ENCODE results near the gene KCNMB2. TPM values are rescaled to one million over a fixed set of nuclear protein-coding genes. Genes with fewer than 3 reads are reported as not detected.

Gene KCNMB2
- total and polyA plus RNA-seq, 4 donors, result not detected

- Histone ChIP-seq H3K4me1 (ENCODE audit: control insufficient read depth in 1 of 2, insufficient read depth in 2 of 2, low read length in 2 of 2) (no peaks in the 10 kb centered on the region), H3K4me3 (ENCODE audit: low read length in 2 of 2) (no peak overlapping the region), H3K36me3 (ENCODE audit: control insufficient read depth in 1 of 2, insufficient read depth in 2 of 2, low read length in 1 of 2) (no peaks in the 10 kb centered on the region), H3K27me3 (ENCODE audit: control insufficient read depth in 1 of 2, insufficient read depth in 2 of 2, low read length in 1 of 2) (no peaks in the 10 kb centered on the region), H3K27ac (ENCODE audit: low read depth in 1 of 2, low read length in 2 of 2) (no peak overlapping the region), H3K9me3 (ENCODE audit: control insufficient read depth, low read length) (peaks cover under 1% of the 10 kb centered on the region)
- ATAC-seq (ENCODE audit: low FRiP score) (no peak), DNase-seq (no peak)
- WGBS, 2 donors, result 61 to 77% methylated on average over 2 of the region's 2 CpGs
- intact Hi-C loops (cut with DNase I), result no loop called here
Observed at GRCh38 chr3:178795349-178795748, 259.1 kb downstream of the KCNMB2 start.

DNA sequence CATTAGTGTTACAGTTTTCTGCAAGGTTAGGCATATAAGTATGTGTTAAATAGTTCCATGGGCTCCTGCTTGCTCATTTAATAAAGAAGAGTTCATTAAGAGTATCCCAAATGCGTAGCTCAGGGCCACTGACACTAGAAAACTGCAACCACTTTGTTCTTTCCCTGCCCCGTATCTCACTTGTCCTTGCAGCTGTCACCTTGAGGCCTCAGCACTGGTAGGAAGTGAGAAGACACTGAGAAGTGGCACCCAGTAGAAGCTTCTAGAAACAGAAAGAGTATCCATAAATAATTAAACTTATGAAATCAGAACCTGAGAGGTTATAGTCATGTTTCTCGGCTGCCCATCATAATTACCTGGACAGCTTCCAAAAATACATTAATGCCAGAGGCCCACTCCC, 266.0 kb downstream of the KCNMB2 start:
- Histone ChIP-seq H3K4me3 (ENCODE audit: low read length in 2 of 2) (no peak overlapping the region), H3K27me3 (ENCODE audit: control insufficient read depth in 1 of 2, insufficient read depth in 2 of 2, low read length in 1 of 2) (no peaks in the 10 kb centered on the region), H3K4me1 (ENCODE audit: control insufficient read depth in 1 of 2, insufficient read depth in 2 of 2, low read length in 2 of 2) (no peaks in the 10 kb centered on the region), H3K27ac (ENCODE audit: low read depth in 1 of 2, low read length in 2 of 2) (no peak overlapping the region), H3K9me3 (ENCODE audit: control insufficient read depth, low read length) (no peaks in the 10 kb centered on the region), H3K36me3 (ENCODE audit: control insufficient read depth in 1 of 2, insufficient read depth in 2 of 2, low read length in 1 of 2) (no peaks in the 10 kb centered on the region)
- intact Hi-C loops (cut with DNase I), result no loop called here
- ATAC-seq (ENCODE audit: low FRiP score) (no peak), DNase-seq (no peak)
- 91 to 95% methylated on average over 3 of the region's 3 CpGs for WGBS, 2 donors

GRCh38 chr3:178802993-178803693, 266.9 kb downstream of the KCNMB2 start:
- Histone ChIP-seq H3K27me3 (ENCODE audit: control insufficient read depth in 1 of 2, insufficient read depth in 2 of 2, low read length in 1 of 2) (no peaks in the 10 kb centered on the region), H3K4me3 (ENCODE audit: low read length in 2 of 2) (no peak overlapping the region), H3K36me3 (ENCODE audit: control insufficient read depth in 1 of 2, insufficient read depth in 2 of 2, low read length in 1 of 2) (no peaks in the 10 kb centered on the region), H3K27ac (ENCODE audit: low read depth in 1 of 2, low read length in 2 of 2) (no peak overlapping the region), H3K9me3 (ENCODE audit: control insufficient read depth, low read length) (no peaks in the 10 kb centered on the region), H3K4me1 (ENCODE audit: control insufficient read depth in 1 of 2, insufficient read depth in 2 of 2, low read length in 2 of 2) (no peaks in the 10 kb centered on the region)
- 65 to 67% methylated on average over 3 of the region's 3 CpGs for WGBS, 2 donors
- ATAC-seq (ENCODE audit: low FRiP score), result peak; percentile 44
- intact Hi-C loops (cut with DNase I), result no loop called here
- no peak for DNase-seq

GRCh38 chr3:178804606-178805005, 268.4 kb downstream of the KCNMB2 start:
- intact Hi-C loops (cut with DNase I), result no loop called here
- Histone ChIP-seq H3K9me3 (ENCODE audit: control insufficient read depth, low read length) (no peaks in the 10 kb centered on the region), H3K4me3 (ENCODE audit: low read length in 2 of 2) (no peak overlapping the region)

GRCh38 chr3:178805741-178806140, 269.5 kb downstream of the KCNMB2 start:
- Histone ChIP-seq H3K27ac (ENCODE audit: low read depth in 1 of 2, low read length in 2 of 2) (no peak overlapping the region), H3K36me3 (ENCODE audit: control insufficient read depth in 1 of 2, insufficient read depth in 2 of 2, low read length in 1 of 2) (no peaks in the 10 kb centered on the region), H3K4me3 (ENCODE audit: low read length in 2 of 2) (no peak overlapping the region), H3K27me3 (ENCODE audit: control insufficient read depth in 1 of 2, insufficient read depth in 2 of 2, low read length in 1 of 2) (no peaks in the 10 kb centered on the region), H3K4me1 (ENCODE audit: control insufficient read depth in 1 of 2, insufficient read depth in 2 of 2, low read length in 2 of 2) (no peaks in the 10 kb centered on the region), H3K9me3 (ENCODE audit: control insufficient read depth, low read length) (no peaks in the 10 kb centered on the region)
- ATAC-seq (ENCODE audit: low FRiP score) (no peak), DNase-seq (no peak)
- intact Hi-C loops (cut with DNase I), result no loop called here
- 91 to 92% methylated on average over 7 of the region's 7 CpGs for WGBS, 2 donors

More at GRCh38 chr3:178804606-178805005, 268.4 kb downstream of the KCNMB2 start:
- H3K27ac ChIP-seq (ENCODE audit: low read depth in 1 of 2, low read length in 2 of 2), result no peak overlapping the region
- ATAC-seq (ENCODE audit: low FRiP score), result no peak
- H3K27me3 ChIP-seq (ENCODE audit: control insufficient read depth in 1 of 2, insufficient read depth in 2 of 2, low read length in 1 of 2), result no peaks in the 10 kb centered on the region
- no peak for DNase-seq
- H3K4me1 ChIP-seq (ENCODE audit: control insufficient read depth in 1 of 2, insufficient read depth in 2 of 2, low read length in 2 of 2), result no peaks in the 10 kb centered on the region
- no peaks in the 10 kb centered on the region for H3K36me3 ChIP-seq (ENCODE audit: control insufficient read depth in 1 of 2, insufficient read depth in 2 of 2, low read length in 1 of 2)

DNA sequence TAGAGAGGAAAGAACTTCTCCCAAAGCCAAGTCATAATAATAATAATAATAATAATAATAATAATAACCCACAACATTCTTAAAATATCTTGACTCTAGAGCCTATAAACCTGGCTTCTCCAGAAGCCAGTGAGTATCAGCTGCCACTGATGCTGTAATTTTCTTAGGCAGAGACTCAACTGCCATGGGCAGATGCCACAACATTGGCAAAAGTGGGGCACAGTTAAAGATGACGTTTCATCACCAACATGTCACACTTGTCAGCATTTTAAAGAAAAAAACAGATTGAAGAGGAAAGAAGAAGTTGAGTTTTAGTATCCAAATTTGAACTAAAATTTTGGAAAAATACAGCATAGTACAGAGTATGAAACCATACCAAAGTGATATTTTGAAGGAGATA, 270.4 kb downstream of the KCNMB2 start:
- H3K9me3 ChIP-seq (ENCODE audit: control insufficient read depth, low read length), result no peaks in the 10 kb centered on the region
- H3K4me1 ChIP-seq (ENCODE audit: control insufficient read depth in 1 of 2, insufficient read depth in 2 of 2, low read length in 2 of 2), result no peaks in the 10 kb centered on the region
- H3K27me3 ChIP-seq (ENCODE audit: control insufficient read depth in 1 of 2, insufficient read depth in 2 of 2, low read length in 1 of 2), result no peaks in the 10 kb centered on the region
- no peak overlapping the region for H3K27ac ChIP-seq (ENCODE audit: low read depth in 1 of 2, low read length in 2 of 2)
- H3K36me3 ChIP-seq (ENCODE audit: control insufficient read depth in 1 of 2, insufficient read depth in 2 of 2, low read length in 1 of 2), result no peaks in the 10 kb centered on the region
- intact Hi-C loops (cut with DNase I), result no loop called here
- WGBS, 2 donors, result 60 to 63% methylated on average over 1 of the region's 1 CpG
- DNase-seq (no peak), ATAC-seq (ENCODE audit: low FRiP score) (no peak)
- H3K4me3 ChIP-seq (ENCODE audit: low read length in 2 of 2), result no peak overlapping the region

DNA sequence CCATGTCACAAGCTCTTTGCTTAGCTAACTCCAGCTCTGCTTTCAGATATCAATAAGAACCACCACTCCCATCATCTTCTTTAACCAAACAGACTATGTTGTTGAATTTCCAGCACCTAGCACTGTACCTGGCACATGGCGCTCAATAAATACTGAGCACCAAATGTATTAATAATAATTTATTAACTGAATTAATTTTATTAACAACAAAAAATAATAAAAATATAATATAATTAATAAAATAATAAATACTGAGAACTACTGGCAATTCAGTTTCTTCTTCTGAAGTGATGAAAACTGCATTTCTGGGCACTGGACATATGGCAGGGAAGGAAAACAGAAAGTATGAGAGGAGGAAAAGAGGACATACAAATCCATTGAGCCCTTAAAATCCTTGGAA, 271.5 kb downstream of the KCNMB2 start:
- intact Hi-C loops (cut with DNase I), result no loop called here
- Histone ChIP-seq H3K9me3 (ENCODE audit: control insufficient read depth, low read length) (no peaks in the 10 kb centered on the region), H3K36me3 (ENCODE audit: control insufficient read depth in 1 of 2, insufficient read depth in 2 of 2, low read length in 1 of 2) (no peaks in the 10 kb centered on the region), H3K4me3 (ENCODE audit: low read length in 2 of 2) (no peak overlapping the region), H3K27ac (ENCODE audit: low read depth in 1 of 2, low read length in 2 of 2) (no peak overlapping the region), H3K4me1 (ENCODE audit: control insufficient read depth in 1 of 2, insufficient read depth in 2 of 2, low read length in 2 of 2) (no peaks in the 10 kb centered on the region), H3K27me3 (ENCODE audit: control insufficient read depth in 1 of 2, insufficient read depth in 2 of 2, low read length in 1 of 2) (no peaks in the 10 kb centered on the region)
- DNase-seq (no peak), ATAC-seq (ENCODE audit: low FRiP score) (no peak)
- WGBS, 2 donors, result 94 to 97% methylated on average over 1 of the region's 1 CpG

DNA sequence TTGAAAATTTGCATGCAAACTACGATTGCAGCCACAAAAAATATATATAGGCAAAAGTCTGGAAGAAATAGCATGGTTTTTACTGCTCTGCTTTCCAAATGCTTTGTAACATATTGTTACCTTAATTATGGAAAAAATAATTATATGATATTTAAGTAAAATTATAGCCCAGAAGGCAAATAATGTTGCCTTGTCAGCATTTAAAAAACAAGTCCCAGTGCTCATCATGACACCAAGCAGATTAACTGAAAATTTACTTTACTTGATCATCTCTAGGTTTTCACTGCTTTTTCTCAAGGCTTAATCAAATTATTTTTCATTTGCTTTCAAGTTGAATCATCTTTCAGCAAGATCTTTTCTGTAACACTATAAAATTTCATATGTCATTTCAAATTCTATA, 272.5 kb downstream of the KCNMB2 start:
- Histone ChIP-seq H3K9me3 (ENCODE audit: control insufficient read depth, low read length) (no peaks in the 10 kb centered on the region), H3K4me3 (ENCODE audit: low read length in 2 of 2) (no peak overlapping the region), H3K36me3 (ENCODE audit: control insufficient read depth in 1 of 2, insufficient read depth in 2 of 2, low read length in 1 of 2) (no peaks in the 10 kb centered on the region), H3K4me1 (ENCODE audit: control insufficient read depth in 1 of 2, insufficient read depth in 2 of 2, low read length in 2 of 2) (no peaks in the 10 kb centered on the region), H3K27ac (ENCODE audit: low read depth in 1 of 2, low read length in 2 of 2) (no peak overlapping the region), H3K27me3 (ENCODE audit: control insufficient read depth in 1 of 2, insufficient read depth in 2 of 2, low read length in 1 of 2) (no peaks in the 10 kb centered on the region)
- DNase-seq (no peak), ATAC-seq (ENCODE audit: low FRiP score) (no peak)
- WGBS, 2 donors, result 85 to 93% methylated on average over 1 of the region's 1 CpG
- intact Hi-C loops (cut with DNase I), result no loop called here

GRCh38 chr3:178810181-178810580, 273.9 kb downstream of the KCNMB2 start:
- H3K36me3 ChIP-seq (ENCODE audit: control insufficient read depth in 1 of 2, insufficient read depth in 2 of 2, low read length in 1 of 2), result no peaks in the 10 kb centered on the region
- ATAC-seq (ENCODE audit: low FRiP score) (no peak), DNase-seq (no peak)
- H3K4me3 ChIP-seq (ENCODE audit: low read length in 2 of 2), result no peak overlapping the region
- intact Hi-C loops (cut with DNase I), result no loop called here
- no peak overlapping the region for H3K27ac ChIP-seq (ENCODE audit: low read depth in 1 of 2, low read length in 2 of 2)
- H3K9me3 ChIP-seq (ENCODE audit: control insufficient read depth, low read length), result no peaks in the 10 kb centered on the region
- H3K27me3 ChIP-seq (ENCODE audit: control insufficient read depth in 1 of 2, insufficient read depth in 2 of 2, low read length in 1 of 2), result no peaks in the 10 kb centered on the region
- H3K4me1 ChIP-seq (ENCODE audit: control insufficient read depth in 1 of 2, insufficient read depth in 2 of 2, low read length in 2 of 2), result no peaks in the 10 kb centered on the region
- WGBS, 2 donors, result 23 to 31% methylated on average over 2 of the region's 2 CpGs

All from aorta (tissue), 5 donors.